Measurements from ENCODE around the gene HDAC2.

Gene HDAC2

DNA sequence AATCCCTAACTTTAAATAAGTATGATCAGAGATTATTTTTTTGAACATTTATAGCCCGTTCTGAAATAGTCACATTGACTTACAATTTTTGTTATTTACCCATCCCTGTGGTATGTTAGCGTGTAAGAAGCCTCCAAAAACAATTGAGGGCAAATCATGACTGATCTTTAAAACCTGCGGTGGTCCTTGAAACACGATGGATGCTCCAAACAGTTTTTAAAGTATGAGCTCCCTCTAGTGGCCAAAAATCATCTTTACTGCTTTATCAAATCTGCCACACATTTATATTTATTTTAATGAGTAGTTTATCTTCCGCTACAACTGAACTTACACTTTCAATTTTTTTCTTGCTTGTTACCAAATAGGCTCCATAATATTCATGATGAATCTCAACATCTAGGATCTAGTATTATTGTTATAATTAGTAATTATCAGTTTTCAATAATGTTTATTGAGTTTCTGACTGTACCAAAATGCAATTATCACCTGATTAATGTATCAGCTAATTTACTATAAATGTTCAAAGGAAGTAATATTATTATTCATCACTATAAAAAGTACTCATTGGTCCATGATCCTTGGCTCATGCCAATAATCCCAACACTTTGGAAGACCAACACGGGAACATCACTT lies 61.6 kb downstream of the HDAC2 start:
- DNase-seq (no peak), ATAC-seq (peak; percentile 43)

DNA sequence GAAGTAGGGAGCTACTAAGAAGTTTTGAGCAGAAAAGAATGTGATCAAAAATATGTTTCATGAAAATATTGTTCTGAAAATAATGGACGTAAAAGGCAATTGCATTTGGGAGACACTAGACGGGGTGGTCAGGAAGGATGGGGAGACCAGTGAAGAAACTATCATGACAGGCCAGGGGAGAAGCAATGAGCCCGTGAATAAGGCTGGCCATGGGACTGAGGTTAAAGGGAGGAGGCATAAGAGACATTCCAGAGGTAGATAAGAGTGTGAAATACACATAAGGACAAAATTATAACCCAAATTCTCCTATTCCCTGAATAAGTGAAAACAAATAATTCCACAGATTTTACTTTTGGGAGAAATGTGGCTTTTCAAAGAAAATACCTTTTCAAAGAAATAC lies 62.1 kb downstream of the HDAC2 start:
- ATAC-seq (no peak), DNase-seq (no peak)

DNA sequence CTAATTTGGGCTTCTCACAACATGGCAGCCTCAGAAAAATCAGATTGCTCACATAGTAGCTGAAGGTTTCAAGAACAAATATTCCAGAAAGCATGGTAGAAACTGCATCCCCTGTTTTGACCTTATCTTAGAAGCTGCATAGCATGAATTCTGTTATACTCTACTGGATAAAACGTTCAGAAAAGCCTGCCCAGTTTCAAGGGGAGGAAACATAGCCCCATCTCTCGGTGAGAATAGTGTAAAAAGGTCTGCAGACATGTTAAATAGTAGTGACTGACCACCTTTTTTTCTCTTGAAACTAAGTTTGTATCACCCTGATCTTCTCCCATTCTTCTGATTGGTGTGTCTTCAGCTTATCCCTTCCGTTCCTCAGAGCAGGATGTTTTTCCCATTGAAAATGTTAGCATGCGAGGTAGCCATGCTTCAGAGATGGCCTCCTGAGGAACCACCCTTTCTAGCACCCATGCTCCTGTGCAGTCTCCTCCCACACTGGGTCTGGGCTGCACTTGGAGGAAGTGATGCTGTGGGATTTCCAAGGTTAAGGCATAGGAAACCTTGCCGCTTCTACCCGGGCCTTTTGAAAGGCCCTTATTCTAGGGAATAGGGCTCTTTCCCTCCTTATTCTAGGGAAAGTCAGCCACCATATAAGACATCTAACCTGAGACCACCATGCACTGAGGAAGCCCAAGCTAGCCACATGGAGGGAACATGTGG lies 63.7 kb downstream of the HDAC2 start:
- ATAC-seq (no peak), DNase-seq (no peak)

DNA sequence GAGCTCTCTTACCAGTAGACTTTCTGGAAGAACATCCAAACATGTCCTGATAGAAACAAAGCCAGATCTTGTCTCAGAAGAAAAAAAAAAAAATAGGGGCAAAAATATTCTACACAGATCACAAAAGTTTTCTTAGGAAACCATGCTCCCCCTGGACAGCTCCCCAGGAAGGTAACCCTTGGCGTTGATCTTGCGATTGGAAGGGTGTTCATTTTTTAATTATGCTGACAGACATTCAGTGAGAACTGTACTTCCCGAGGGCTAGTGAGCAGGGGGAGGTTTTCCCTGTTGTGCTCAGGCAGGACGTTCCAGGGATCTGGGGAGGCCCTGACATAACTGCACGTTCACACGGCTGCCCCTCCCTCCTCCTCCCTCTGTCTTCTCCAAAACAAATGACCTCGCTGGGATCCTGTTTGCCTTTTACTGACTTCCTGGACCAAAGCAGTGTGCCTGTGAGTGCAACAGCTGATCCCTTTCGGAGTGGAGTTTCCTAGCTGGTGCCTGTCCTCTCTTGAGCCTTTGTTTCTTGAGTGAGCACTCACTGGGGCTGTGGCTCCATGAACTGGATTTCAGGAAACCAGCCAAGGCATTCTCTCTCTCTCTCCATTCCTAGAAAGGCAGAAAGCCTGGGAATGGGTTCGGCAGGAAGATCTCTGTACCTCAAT lies 67.2 kb downstream of the HDAC2 start:
- no peak for DNase-seq
- ATAC-seq: no peak

DNA sequence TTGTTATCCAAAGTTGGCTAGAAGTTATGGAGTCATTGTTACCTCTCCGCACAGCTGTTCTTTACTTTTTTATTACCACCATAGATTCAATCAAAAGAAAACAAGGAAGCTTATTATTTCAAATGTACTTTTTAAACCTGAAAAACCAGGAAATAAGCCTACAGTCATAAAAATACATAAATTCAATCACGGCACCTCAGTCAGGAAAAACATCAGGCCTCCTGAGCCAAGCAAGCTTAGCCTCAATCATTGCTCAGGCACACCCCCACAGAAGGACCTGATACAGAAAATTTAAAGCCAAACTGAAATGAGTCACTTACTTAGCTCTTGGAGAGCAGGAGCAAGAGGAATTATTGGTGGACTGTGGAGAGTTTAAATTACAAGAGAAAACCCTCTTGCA lies 69.5 kb downstream of the HDAC2 start:
- DNase-seq: no peak
- ATAC-seq: no peak

DNA sequence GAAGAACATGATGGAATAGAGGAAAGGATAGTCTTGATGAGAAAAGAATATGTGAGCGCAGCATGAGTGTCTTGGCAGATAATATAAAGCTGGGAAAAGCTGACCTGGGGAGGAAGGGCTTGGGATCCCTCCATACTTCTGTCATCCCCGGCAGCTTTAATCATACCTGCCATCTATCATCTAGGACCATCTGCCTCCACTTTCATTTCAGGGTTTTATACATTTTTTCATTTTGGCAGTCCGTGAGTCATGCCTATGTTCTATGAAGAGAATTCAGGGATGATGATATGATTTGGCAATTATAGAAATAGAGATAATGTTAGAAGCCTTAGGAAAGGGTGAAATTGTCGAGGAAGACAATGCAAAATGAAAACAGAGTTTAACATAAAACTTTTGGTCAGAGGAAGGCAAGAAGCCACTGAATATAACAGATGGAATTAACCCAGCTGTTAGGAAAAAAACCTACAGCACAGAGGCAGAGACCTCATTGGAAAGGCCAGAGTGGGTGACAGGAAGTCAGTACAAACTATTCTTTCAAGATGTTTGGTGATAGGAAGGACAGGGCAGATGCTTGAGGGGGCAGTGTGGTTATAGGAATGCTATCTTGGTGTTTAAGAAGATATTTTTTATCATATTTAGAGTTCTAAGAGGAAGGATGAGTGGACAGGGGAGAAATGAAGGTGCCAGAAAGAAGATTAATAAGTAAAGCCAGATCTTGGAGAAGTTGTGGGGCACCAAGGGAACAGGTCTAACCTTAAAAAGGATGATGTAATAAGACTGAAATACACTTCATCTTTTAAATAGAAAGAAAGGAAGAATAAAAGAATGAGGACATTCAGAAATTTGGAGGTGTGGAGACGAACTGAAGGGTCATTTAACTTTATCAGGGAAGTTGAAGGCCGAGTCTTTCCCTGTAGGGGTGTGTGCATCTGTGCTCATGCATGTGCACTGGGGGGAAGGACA lies 76.0 kb downstream of the HDAC2 start:
- no peak for ATAC-seq

DNA sequence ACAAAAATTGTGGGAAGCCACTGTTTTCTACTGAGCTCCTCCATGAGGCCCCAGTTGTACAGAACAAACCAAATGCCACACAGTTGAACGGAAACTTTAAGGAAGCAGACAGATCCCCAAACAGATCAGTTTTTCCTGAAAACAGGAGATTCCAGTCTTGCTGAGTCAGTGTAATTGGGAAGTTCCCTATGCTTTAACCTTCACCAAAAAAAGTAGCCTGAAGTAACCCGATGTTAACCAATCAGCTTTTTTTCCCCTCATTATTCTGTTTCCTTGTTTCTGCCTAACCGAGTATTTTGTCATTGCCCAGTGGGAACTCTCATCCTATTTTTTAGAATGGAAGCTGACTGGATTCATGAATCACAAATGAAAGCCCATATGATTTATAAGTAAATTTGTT lies 77.1 kb downstream of the HDAC2 start:
- DNase-seq (no peak), ATAC-seq (no peak)

More for the DNA sequence above, 76.0 kb downstream of the HDAC2 start:
- DNase-seq: no peak

DNA sequence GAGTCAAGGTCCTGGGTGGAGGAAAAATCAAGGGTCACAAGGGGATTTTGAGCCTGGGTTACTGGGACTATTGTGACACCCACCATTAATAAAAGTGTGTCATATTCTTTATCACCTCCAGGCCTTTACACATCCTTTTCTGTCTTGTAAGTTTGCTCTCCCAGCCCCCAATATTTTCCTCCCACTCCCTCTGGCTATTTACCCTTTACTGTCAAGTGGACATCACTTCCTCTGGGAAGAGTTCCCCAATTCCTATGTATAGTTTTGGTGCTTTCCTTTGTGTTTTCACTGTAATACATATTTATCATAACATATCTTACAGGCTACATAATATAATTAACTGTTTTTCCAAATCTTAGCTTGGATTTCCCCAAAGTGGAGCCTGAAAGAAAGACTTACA lies 77.5 kb downstream of the HDAC2 start:
- ATAC-seq: no peak
- no peak for DNase-seq

DNA sequence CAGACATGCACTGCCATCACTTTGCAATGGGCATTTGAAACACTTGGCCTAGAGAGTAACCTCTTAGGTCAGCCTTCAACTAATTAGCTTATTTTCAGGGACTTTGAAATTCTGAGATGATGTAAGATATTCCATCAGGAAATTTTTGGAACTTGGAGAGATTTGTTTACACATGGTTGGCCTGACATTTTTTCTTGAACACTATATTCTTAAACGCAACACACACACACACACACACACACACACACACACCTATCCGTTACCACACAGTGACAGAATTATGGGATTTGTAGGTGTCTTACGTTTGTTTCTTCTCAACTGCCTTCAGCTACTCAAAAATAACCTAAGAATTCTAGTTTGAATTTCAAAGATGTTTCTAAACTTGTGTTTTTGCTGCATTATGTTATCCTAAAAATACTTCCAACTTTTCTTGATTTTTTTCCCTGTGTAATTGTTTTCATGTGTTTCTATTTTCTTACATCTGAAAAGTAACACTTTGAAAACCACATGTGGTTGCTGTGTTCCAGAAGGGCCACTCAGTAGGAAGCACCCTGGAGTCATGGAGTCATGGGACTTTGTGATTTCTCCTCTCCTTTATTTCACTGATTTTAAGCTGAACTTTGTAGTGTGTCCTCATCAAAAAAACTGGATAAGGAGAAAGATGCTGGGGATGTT lies 81.9 kb downstream of the HDAC2 start:
- DNase-seq (no peak), ATAC-seq (no peak)

DNA sequence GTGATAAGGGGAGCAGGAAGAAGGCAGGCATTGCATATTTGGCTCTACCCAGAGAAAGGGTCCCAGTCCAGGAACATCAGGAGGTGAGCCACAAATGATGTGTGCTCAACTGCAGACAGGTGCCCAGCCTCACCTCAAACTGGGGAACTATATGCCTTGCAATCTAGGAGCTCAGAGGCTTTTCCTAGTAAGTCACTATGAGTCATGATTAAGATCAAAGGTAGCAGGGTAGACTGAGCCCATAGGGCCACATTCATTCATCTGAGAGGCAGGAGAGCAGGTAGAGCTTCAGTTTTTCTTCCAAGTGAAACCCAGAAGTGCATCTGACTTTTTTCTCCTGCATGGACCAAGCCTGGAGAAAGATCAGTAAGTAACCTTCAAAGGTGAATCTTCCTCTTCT lies 82.5 kb downstream of the HDAC2 start:
- DNase-seq: no peak
- ATAC-seq: no peak

DNA sequence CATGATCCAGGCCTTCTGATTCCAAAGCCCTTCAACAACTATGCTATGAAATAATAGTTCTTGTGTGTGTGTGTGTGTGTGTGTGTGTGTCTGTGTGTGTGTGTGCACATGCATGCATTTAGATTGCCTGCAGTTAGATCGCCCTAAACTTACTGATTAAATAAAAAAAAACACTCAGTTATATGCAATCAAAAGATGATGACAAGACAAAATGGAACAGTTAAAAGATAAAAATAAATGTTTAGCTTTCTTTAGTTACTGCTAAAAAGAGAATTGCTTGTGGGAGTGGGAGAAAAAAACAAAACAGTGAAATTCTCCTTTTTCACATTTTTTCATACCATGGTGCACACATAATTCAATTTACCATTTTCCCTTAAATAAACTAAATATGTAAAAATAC lies 84.4 kb downstream of the HDAC2 start:
- no peak for DNase-seq

DNA sequence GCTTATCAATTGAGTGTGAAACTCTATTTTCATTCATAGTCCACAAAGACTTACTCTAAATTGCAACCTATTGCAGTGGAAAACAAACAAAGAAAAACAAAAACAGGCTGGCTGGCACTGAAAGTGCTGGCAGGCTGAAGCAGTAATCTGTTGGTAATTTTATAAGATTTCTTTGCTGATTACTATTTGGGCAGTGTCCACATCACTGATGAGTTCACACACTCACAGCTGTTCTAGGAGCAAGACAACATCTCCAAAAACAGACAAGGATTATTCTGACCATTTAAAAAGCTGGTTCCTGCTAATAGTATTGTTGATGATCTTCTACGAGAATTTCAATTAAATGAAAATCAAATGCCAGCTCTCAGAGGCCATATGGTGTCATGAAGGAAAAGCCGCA lies 86.9 kb downstream of the HDAC2 start:
- DNase-seq: no peak
- no peak for ATAC-seq

More for the DNA sequence above, 84.4 kb downstream of the HDAC2 start:
- no peak for ATAC-seq

Data from stimulated activated naive CD8-positive, alpha-beta T cell treated with anti-CD3 and anti-CD28 coated beads, Interleukin-15, Interleukin-2, amounts not matched to agents 100 U/mL and 50 U/mL, for 24 hours (primary cell).